Thoracic aorta (tissue), 2 donors: Measurements from ENCODE around the gene CLCN2. TPM values are rescaled to one million over a fixed set of nuclear protein-coding genes. Genes with fewer than 3 reads are reported as not detected.

ENCODE experiments used
- ATAC-seq: fragments of 150-250 bp; one replicate; pipeline ENCODE4 v1.8.0; 2017; ENCODE audit warnings: low read depth; ENCODE audit not compliant: insufficient number of reproducible peaks, low FRiP score
- DNase-seq: peaks from one replicate; pipeline ENCODE4 v3.0.0-alpha.2; 2020; ENCODE audit warnings: low spot score
- H3K27ac ChIP-seq, 2 donors: fragments of 200-600 bp; sonication (generic); 1 replicate in 1 of 2; 2 replicates in 1 of 2; pipeline ENCODE4 v1.5.1; 2016; ENCODE audit warnings: mild to moderate bottlenecking in 2 of 2, moderate library complexity in 2 of 2
- H3K27me3 ChIP-seq: fragments of 200-600 bp; sonication (generic); replicated peaks from 2 replicates; pipeline ENCODE4 v1.6.0; 2016; ENCODE audit warnings: mild to moderate bottlenecking; ENCODE audit not compliant: insufficient read depth
- H3K36me3 ChIP-seq: fragments of 200-600 bp; sonication (generic); one replicate; pipeline ENCODE4 v1.5.1; 2016
- H3K4me1 ChIP-seq, 2 donors: fragments of 200-600 bp; sonication (generic); 1 replicate in 1 of 2; 2 replicates in 1 of 2; pipeline versions ENCODE4 v1.5.1 to v1.6.0; 2016; ENCODE audit warnings: low read depth in 2 of 2, mild to moderate bottlenecking in 1 of 2; ENCODE audit not compliant: control insufficient read depth in 1 of 2
- H3K4me3 ChIP-seq: fragments of 200-600 bp; sonication (generic); 2 replicates; pipeline ENCODE4 v1.5.1; 2016; ENCODE audit warnings: mild to moderate bottlenecking
- H3K9me3 ChIP-seq: fragments of 200-600 bp; sonication (generic); 2 replicates; pipeline ENCODE4 v1.5.1; 2016
- total RNA-seq, 2 donors: library from RNA; depleted of rRNA; stranded (reverse); fragments of >200 nt; gene quantifications; one replicate each; pipeline versions ENCODE4 v1.1.0 to v1.2.3, GENCODE V29; 2016
- TF ChIP-seq, protein P1 (sequence below): fragments of 200-600 bp; sonication (generic); IDR thresholded peaks from one replicate; pipeline ENCODE4 v1.5.1; 2019; ENCODE audit warnings: antibody characterized with exemption

Gene CLCN2
- total RNA-seq, 2 donors from 2014 or later = 4.3 to 8.0 TPM

- TF ChIP-seq, protein P1, sequence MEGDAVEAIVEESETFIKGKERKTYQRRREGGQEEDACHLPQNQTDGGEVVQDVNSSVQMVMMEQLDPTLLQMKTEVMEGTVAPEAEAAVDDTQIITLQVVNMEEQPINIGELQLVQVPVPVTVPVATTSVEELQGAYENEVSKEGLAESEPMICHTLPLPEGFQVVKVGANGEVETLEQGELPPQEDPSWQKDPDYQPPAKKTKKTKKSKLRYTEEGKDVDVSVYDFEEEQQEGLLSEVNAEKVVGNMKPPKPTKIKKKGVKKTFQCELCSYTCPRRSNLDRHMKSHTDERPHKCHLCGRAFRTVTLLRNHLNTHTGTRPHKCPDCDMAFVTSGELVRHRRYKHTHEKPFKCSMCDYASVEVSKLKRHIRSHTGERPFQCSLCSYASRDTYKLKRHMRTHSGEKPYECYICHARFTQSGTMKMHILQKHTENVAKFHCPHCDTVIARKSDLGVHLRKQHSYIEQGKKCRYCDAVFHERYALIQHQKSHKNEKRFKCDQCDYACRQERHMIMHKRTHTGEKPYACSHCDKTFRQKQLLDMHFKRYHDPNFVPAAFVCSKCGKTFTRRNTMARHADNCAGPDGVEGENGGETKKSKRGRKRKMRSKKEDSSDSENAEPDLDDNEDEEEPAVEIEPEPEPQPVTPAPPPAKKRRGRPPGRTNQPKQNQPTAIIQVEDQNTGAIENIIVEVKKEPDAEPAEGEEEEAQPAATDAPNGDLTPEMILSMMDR = no peak
- Histone ChIP-seq H3K4me3 (no peak overlapping the region), H3K4me1 (peaks cover 11 to 14% of the 10 kb centered on the region in 2 donors), H3K36me3 (peaks cover 18% of the 10 kb centered on the region), H3K9me3 (no peaks in the 10 kb centered on the region), H3K27me3 (no peaks in the 10 kb centered on the region), H3K27ac (no peak overlapping the region)
- ATAC-seq = no peak
- no peak for DNase-seq
Observed at GRCh38 chr3:184311633-184312032, 49.8 kb downstream of the CLCN2 start.

GRCh38 chr3:184308744-184309143 is 52.7 kb downstream of the CLCN2 start:
- Histone ChIP-seq H3K27ac (no peak overlapping the region), H3K9me3 (no peaks in the 10 kb centered on the region), H3K4me1 (peaks cover 0 to under 1% of the 10 kb centered on the region in 2 donors), H3K36me3 (peaks cover 38% of the 10 kb centered on the region), H3K27me3 (no peaks in the 10 kb centered on the region), H3K4me3 (no peak overlapping the region)
- ATAC-seq (no peak), DNase-seq (no peak)
- TF ChIP-seq, protein P1 = no peak

DNA sequence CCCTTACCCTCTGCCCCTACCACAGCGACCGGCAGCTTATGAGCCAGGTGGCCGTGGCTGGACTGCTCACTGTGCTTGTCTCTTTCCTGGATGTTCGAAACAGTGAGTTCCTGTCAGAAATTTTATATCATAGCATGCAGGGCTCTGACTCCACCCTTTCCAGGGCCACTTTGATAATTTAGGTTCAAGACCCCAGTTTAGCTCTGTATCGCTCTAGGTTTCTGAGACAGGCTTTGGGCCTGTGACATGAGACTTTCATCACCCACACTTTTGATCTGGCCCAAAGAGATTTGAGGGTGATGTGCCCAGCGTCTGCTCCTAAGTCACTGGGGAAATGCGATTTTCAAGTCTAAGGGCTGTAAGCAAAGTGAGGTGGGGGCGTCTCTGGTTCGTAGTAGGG is 53.5 kb downstream of the CLCN2 start:
- Histone ChIP-seq H3K9me3 (no peaks in the 10 kb centered on the region), H3K27me3 (no peaks in the 10 kb centered on the region), H3K36me3 (peaks cover 46% of the 10 kb centered on the region), H3K27ac (no peak overlapping the region), H3K4me1 (no peaks in the 10 kb centered on the region), H3K4me3 (no peak overlapping the region)
- DNase-seq (no peak), ATAC-seq (no peak)
- TF ChIP-seq, protein P1 = no peak

DNA sequence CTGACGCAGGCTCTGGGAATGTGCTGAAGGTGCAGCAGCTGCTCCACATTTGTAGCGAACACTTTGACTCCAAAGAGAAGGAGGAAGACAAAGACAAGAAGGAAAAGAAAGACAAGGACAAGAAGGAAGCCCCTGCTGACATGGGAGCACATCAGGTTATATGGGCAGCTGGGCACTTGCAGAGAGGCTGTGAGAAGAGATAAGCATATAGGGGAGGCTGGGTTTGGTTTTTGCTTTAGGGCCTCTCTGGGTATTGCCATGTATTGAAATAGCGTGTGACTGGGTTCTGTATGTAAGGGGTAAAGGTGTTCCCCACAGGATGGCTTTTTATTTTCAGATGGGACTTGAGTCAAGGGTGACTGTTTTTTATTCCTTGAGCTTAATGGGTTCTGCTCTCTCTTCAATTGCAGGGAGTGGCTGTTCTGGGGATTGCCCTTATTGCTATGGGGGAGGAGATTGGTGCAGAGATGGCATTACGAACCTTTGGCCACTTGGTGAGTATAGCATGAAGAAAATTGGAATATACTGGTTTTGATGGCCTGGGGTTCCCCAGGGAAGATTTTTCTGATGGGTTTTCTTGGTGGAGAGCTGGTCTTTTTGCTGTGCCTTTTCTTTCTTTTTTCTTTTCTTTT is 54.9 kb downstream of the CLCN2 start:
- no peak overlapping the region for H3K27ac ChIP-seq
- H3K4me1 ChIP-seq = no peaks in the 10 kb centered on the region
- no peak for ATAC-seq
- peaks cover 60% of the 10 kb centered on the region for H3K36me3 ChIP-seq
- H3K4me3 ChIP-seq = no peak overlapping the region
- no peaks in the 10 kb centered on the region for H3K27me3 ChIP-seq
- H3K9me3 ChIP-seq = no peaks in the 10 kb centered on the region
- DNase-seq = no peak
- TF ChIP-seq, protein P1 = no peak

DNA sequence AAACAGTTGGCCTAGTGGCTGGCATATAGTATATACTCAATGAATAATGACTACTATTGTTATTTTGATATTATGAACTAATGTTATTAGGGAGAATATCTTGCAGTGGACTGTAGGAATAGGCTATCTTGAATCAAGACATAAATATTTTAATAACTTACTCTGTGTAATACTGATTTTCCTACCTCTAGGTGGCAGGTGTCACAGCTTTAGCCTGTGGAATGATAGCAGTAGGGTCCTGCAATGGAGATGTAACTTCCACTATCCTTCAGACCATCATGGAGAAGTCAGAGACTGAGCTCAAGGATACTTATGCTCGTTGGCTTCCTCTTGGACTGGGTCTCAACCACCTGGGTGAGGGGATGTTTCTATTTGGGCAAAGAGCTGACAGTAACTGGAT is 55.8 kb downstream of the CLCN2 start:
- H3K27ac ChIP-seq = no peak overlapping the region
- TF ChIP-seq, protein P1 = no peak
- DNase-seq (no peak), ATAC-seq (no peak)
- no peak overlapping the region for H3K4me3 ChIP-seq
- H3K9me3 ChIP-seq = no peaks in the 10 kb centered on the region
- peaks cover 64% of the 10 kb centered on the region for H3K36me3 ChIP-seq
- H3K4me1 ChIP-seq = peaks cover 3 to 6% of the 10 kb centered on the region in 2 donors
- no peaks in the 10 kb centered on the region for H3K27me3 ChIP-seq
